Immature natural killer cell (primary cell): ENCODE data around the gene MISP3. TPM values are rescaled to one million over a fixed set of nuclear protein-coding genes. Genes with fewer than 3 reads are reported as not detected.

Source experiments
- DNase-seq, 3 donors: peaks; one replicate each; pipeline ENCODE4 v3.0.0; 2022; ENCODE audit warnings: mixed read lengths in 1 of 3
- H3K27ac Mint-ChIP-seq, 6 donors: one replicate each; pipeline ENCODE4 v1.8.0; 2020; ENCODE audit warnings: mixed read lengths in 6 of 6, mild to moderate bottlenecking in 5 of 6, inconsistent platforms in 4 of 6, moderate library complexity in 3 of 6
- H3K27me3 Mint-ChIP-seq, 3 donors: one replicate each; pipeline ENCODE4 v1.8.0; 2020 to 2021; ENCODE audit warnings: low read depth in 3 of 3, mild to moderate bottlenecking in 3 of 3, mixed read lengths in 3 of 3, moderate library complexity in 3 of 3, inconsistent platforms in 1 of 3
- H3K36me3 Mint-ChIP-seq, 3 donors: one replicate each; pipeline ENCODE4 v1.8.0; 2020; ENCODE audit warnings: mixed read lengths in 3 of 3, inconsistent platforms in 2 of 3, mild to moderate bottlenecking in 2 of 3
- H3K4me1 Mint-ChIP-seq, 2 donors: one replicate each; pipeline ENCODE4 v1.8.0; 2020; ENCODE audit warnings: inconsistent platforms in 2 of 2, mild to moderate bottlenecking in 2 of 2, mixed read lengths in 2 of 2, moderate library complexity in 1 of 2
- H3K4me3 Mint-ChIP-seq, 5 donors: one replicate each; pipeline ENCODE4 v1.8.0; 2020; ENCODE audit warnings: mild to moderate bottlenecking in 5 of 5, mixed read lengths in 5 of 5, inconsistent platforms in 3 of 5, moderate library complexity in 3 of 5
- H3K9me3 Mint-ChIP-seq, 6 donors: one replicate each; pipeline ENCODE4 v1.8.0; 2020; ENCODE audit warnings: mild to moderate bottlenecking in 6 of 6, mixed read lengths in 6 of 6, inconsistent platforms in 4 of 6, moderate library complexity in 3 of 6
- polyA plus RNA-seq, 3 donors: library from polyadenylated mRNA; unstranded; fragments of 300-500 nt; fragmentation: Illumina TruSeq; gene quantifications; one replicate each; pipeline ENCODE4 v1.2.3, GENCODE V29; 2021

Gene MISP3
- polyA plus RNA-seq, 3 donors from 2014 or later, result 0.62 to 2.9 (median 2.1) TPM

DNA sequence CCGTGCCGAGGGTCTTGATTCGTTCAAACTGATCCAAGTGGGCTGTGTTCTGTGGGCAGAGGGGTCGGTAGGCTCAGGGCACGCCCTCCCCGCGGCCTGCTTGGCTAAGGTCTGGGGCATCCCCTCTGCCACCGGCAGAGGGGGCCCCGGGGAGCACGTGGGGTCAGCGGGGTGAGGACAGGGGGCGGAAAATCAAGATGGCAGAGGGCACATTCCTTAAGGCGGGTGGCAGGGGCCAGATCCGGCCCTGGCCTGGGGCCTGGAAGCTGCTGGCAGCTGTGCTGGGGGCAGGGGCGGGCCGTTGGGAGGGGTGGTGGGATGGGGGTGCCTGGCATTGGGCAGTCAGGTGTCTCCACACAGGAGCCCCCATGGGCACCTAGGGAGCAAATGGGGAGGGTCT is 34.3 kb downstream of the MISP3 start:
- Mint-ChIP-seq H3K4me3 (no peak overlapping the region), H3K36me3 (peaks cover 0 to 8% (median 0%) of the 10 kb centered on the region in 3 donors), H3K4me1 (no peaks in the 10 kb centered on the region), H3K27me3 (no peaks in the 10 kb centered on the region), H3K9me3 (no peaks in the 10 kb centered on the region), H3K27ac (no peak overlapping the region)
- no peak for DNase-seq

DNA sequence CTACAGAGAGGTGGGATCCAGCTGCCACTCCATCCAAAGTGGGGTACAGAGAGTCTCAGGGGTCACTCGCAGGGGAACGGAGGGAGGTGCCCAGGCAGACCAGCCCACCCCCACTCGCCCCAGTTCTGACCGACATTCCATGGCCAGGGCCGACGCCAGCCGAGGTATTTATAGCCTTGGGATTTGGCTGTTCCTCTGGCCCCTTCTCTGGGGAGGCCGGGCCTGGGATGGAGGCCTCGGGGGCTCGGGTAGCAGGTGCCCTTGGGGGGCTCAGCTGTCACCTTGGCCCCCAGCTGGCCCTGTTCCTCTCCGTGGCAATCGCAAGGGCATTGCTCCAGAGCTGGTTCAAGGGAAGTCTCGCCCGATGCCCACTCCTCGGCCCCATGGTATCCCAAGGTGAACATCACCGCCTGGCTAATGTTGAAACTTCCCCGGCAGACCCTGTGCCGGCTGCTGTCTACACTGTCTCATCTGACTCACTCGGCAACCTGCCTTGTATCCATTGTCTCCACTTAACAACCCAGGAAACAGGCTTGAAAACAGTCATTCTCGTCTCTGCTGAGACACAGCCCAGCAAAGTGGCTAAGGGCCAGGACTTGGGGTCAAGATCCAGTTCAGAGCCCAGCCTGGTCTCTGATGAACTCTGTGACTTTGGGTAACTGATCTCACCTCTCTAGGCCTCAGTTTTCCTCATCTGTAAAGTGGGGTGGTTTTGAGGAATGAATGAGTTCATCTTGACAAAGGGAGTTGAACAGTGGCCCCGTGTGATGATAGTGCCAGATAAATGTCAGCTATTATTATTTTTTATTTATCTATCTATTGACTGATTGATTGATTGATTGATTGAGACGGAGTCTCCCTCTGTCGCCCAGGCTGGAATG is 35.2 kb downstream of the MISP3 start:
- H3K27me3 Mint-ChIP-seq, result no peaks in the 10 kb centered on the region
- no peak overlapping the region for H3K27ac Mint-ChIP-seq
- H3K4me3 Mint-ChIP-seq, result no peak overlapping the region
- H3K4me1 Mint-ChIP-seq, result peaks cover 0 to under 1% of the 10 kb centered on the region in 2 donors
- no peak for DNase-seq
- H3K36me3 Mint-ChIP-seq, result peaks cover 0 to 8% (median 0%) of the 10 kb centered on the region in 3 donors
- no peaks in the 10 kb centered on the region for H3K9me3 Mint-ChIP-seq

GRCh38 chr19:14110650-14111049 is 38.1 kb downstream of the MISP3 start:
- DNase-seq, result no peak
- H3K27me3 Mint-ChIP-seq, result peaks cover 0 to 2% (median 0%) of the 10 kb centered on the region in 3 donors
- peaks cover 3 to 9% of the 10 kb centered on the region in 2 donors for H3K4me1 Mint-ChIP-seq
- H3K27ac Mint-ChIP-seq, result peak overlapping the region in 1 of 6 donors; percentile 50
- H3K9me3 Mint-ChIP-seq, result peaks cover 0 to 1% (median 0%) of the 10 kb centered on the region in 6 donors
- H3K36me3 Mint-ChIP-seq, result peaks cover 0 to 3% (median 0%) of the 10 kb centered on the region in 3 donors
- no peak overlapping the region for H3K4me3 Mint-ChIP-seq

DNA sequence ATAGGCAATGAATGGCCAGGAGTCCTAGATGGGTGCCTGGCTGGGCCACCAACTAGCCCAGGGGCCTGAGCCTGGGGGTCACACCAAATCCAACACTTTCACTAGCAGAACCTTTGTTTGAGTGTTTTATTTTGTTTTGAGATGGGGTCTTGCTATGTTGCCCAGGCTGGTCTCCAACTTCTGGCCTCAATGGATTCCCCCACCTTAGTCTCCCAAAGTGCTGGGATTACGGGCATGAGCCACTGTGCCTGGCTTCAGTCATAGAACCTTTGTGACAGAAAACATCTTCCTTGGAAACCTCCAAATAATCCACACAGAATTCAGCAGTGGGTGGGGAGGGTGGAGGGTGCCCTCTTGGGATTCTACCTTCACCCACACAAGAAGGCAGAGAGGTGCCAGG is 38.9 kb downstream of the MISP3 start:
- DNase-seq, result no peak
- Mint-ChIP-seq H3K27me3 (peaks cover 0 to 2% (median 1%) of the 10 kb centered on the region in 3 donors), H3K9me3 (peaks cover 0 to 1% (median 0%) of the 10 kb centered on the region in 6 donors), H3K4me3 (no peak overlapping the region), H3K4me1 (peaks cover 12 to 15% of the 10 kb centered on the region in 2 donors), H3K27ac (no peak overlapping the region), H3K36me3 (no peaks in the 10 kb centered on the region)

DNA sequence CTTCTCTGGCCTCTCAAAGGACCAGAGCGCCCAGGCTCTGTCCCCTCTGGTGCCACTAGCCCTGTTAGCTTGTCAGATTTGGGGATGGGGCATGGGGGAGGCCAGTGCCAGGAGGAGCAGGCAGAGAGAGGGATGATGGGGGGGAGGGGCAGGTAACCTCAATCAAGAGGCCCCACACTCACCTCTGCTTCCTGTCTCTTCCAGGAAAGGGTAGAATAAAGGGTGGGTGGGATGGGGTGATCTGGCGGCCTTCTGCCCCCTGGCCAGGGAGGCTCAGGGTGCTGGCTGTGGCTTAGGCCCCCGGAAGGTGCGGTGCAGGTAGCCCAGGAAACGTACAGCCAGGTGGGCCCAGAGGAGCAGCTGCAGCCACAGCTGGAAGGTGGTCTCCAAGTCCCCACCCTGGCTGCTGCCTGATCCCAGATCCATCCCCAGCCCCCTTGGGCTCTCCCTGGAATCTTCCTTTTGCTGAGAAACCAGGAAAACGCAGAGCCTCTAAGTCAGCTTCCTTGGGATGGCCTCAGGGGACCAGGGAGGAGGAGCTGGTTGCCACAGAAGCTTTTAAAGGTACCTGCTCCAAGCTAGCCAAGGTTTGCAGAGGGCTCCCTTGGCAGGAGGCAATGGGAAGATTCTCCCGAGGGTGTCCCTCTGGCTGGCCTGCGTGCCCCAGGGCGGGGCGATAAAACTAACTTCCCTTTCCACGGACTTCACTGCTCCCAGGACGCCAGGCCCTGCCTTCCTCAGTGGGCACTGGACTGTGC is 39.6 kb downstream of the MISP3 start:
- H3K4me1 Mint-ChIP-seq, result peaks cover 17 to 21% of the 10 kb centered on the region in 2 donors
- peaks cover 0 to 2% (median 2%) of the 10 kb centered on the region in 3 donors for H3K27me3 Mint-ChIP-seq
- no peak overlapping the region for H3K27ac Mint-ChIP-seq
- H3K9me3 Mint-ChIP-seq, result peaks cover 0 to 1% (median 0%) of the 10 kb centered on the region in 6 donors
- H3K36me3 Mint-ChIP-seq, result no peaks in the 10 kb centered on the region
- DNase-seq, result no peak
- H3K4me3 Mint-ChIP-seq, result no peak overlapping the region

GRCh38 chr19:14112809-14113385 is 40.3 kb downstream of the MISP3 start:
- no peak for DNase-seq
- Mint-ChIP-seq H3K36me3 (no peaks in the 10 kb centered on the region), H3K4me3 (no peak overlapping the region), H3K27ac (no peak overlapping the region), H3K27me3 (peaks cover 3 to 6% (median 4%) of the 10 kb centered on the region in 3 donors), H3K9me3 (peaks cover 0 to 1% (median 0%) of the 10 kb centered on the region in 6 donors), H3K4me1 (peaks cover 17 to 23% of the 10 kb centered on the region in 2 donors)

DNA sequence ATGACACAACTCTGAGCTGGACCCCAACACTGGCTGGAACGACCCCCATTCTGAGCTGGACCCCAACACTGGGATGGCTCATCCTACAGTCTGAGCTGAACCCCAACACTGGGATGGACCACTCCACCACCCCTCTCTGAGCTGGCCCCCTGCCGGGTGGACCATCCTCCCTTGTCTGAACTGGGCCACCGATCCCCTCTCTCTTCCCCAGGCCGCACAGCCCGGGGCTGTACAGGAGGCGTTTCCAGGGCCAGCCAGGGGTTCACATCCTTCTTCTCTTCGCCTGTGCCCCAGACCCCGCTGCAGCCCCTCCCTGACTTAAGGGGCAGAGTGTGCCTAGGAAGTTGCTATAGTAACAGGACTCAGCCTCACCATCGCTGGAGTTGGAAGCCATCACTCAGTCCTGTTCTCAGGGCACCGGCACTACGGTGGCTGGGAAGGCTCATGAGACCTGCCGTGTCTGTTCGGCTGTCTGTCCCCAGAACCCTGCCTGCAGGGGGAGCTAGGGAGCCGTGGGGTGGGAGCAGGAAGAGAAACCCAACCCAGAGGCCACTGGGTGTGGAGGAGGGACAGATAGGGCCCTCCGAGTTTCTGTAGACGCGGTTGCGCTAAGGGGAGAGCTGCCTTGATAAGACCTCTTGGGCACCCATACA is 41.3 kb downstream of the MISP3 start:
- no peak overlapping the region for H3K4me3 Mint-ChIP-seq
- H3K36me3 Mint-ChIP-seq, result no peaks in the 10 kb centered on the region
- peak; percentile 21 to 32 (median 27) for DNase-seq
- peaks cover 0 to 1% (median 0%) of the 10 kb centered on the region in 6 donors for H3K9me3 Mint-ChIP-seq
- peak overlapping the region in 1 of 6 donors; percentile 40 for H3K27ac Mint-ChIP-seq
- peaks cover 23 to 28% of the 10 kb centered on the region in 2 donors for H3K4me1 Mint-ChIP-seq
- peaks cover 5 to 9% (median 7%) of the 10 kb centered on the region in 3 donors for H3K27me3 Mint-ChIP-seq

DNA sequence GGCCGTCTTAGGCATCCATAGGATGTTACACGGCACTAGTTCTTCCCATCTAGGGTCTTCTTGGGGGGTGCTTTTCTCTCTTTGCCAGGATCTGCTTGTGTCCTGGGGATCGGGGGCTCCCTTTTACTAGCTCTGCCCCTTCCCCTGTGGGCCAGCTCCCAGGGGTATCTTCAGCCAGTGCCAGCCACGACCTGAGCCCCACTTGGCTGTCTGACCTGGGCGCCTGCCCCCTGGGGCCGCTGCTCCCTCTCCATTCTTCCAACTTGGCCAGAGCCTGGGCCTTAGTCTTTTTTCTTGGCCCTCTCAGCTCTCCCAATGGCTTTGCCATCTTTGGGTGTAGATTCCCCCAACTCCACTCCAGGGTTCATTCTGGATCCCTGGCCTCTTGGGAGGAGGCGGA is 41.9 kb downstream of the MISP3 start:
- no peaks in the 10 kb centered on the region for H3K36me3 Mint-ChIP-seq
- H3K4me3 Mint-ChIP-seq, result no peak overlapping the region
- peaks cover 5 to 9% (median 7%) of the 10 kb centered on the region in 3 donors for H3K27me3 Mint-ChIP-seq
- no peak for DNase-seq
- peak overlapping the region in 1 of 6 donors; percentile 40 for H3K27ac Mint-ChIP-seq
- peaks cover 29 to 32% of the 10 kb centered on the region in 2 donors for H3K4me1 Mint-ChIP-seq
- peaks cover 0 to 1% (median 0%) of the 10 kb centered on the region in 6 donors for H3K9me3 Mint-ChIP-seq

GRCh38 chr19:14114854-14115253 is 42.3 kb downstream of the MISP3 start:
- peak overlapping the region in 2 of 5 donors; percentile 33 to 35 for H3K4me3 Mint-ChIP-seq
- peak; percentile 40 to 43 (median 42) for DNase-seq
- peaks cover 0 to 1% (median 0%) of the 10 kb centered on the region in 6 donors for H3K9me3 Mint-ChIP-seq
- H3K27ac Mint-ChIP-seq, result peak overlapping the region in 1 of 6 donors; percentile 40
- peaks cover 29 to 32% of the 10 kb centered on the region in 2 donors for H3K4me1 Mint-ChIP-seq
- peaks cover 5 to 9% (median 7%) of the 10 kb centered on the region in 3 donors for H3K27me3 Mint-ChIP-seq
- H3K36me3 Mint-ChIP-seq, result no peaks in the 10 kb centered on the region

DNA sequence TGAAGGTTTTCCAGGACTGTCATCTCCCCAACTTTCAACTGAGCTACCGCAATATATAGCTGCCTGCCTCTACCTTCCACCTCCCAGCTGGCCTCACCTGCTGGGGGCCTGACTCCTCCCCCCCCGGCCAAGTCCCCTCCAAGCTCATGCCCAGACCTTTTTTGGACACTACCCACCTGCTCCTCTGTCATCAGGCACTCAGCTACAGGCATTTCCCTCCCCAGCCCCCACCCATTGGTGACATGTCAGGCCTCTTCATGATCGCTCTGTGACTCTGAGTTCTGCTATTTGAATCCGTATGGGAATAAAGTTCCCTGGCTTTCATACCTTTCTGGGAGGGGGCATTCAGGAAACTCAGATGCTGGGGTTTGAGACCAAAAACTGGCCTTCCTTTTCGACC is 43.2 kb downstream of the MISP3 start:
- Mint-ChIP-seq H3K27ac (peak overlapping the region in 3 of 6 donors; percentile 24 to 77 (median 34)), H3K4me3 (peak overlapping the region; percentile 74 to 92 (median 88)), H3K27me3 (peaks cover 5 to 9% (median 7%) of the 10 kb centered on the region in 3 donors), H3K36me3 (no peaks in the 10 kb centered on the region), H3K4me1 (peaks cover 29 to 32% of the 10 kb centered on the region in 2 donors), H3K9me3 (peaks cover 0 to 1% (median 0%) of the 10 kb centered on the region in 6 donors)
- DNase-seq, result no peak

DNA sequence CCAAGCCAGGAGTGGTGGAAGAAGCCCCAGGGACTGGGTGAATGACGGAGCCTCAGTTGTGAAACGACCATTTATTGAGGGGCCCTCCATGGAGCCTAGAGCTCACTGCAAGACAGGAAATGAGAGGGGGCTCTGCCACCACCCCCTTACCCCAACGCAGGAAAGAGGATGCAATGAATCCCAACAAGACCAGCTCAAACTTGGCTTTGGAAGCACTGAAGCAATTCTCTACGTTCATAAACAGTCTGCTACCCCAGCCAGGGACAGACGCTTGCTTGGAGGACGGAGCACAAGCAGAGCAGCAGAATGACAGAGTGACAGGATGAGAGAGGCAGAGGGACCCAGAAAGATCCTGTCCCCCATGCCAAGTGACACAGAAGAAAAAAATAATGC is 43.9 kb downstream of the MISP3 start:
- peak overlapping the region; percentile 74 to 92 (median 88) for H3K4me3 Mint-ChIP-seq
- H3K9me3 Mint-ChIP-seq, result peaks cover 0 to 1% (median 0%) of the 10 kb centered on the region in 6 donors
- H3K4me1 Mint-ChIP-seq, result peaks cover 29 to 32% of the 10 kb centered on the region in 2 donors
- DNase-seq, result no peak
- H3K36me3 Mint-ChIP-seq, result no peaks in the 10 kb centered on the region
- H3K27ac Mint-ChIP-seq, result peak overlapping the region; percentile 22 to 91 (median 78)
- peaks cover 5 to 9% (median 7%) of the 10 kb centered on the region in 3 donors for H3K27me3 Mint-ChIP-seq

GRCh38 chr19:14116918-14117578 is 44.5 kb downstream of the MISP3 start:
- Mint-ChIP-seq H3K4me1 (peaks cover 29 to 32% of the 10 kb centered on the region in 2 donors), H3K27me3 (peaks cover 5 to 9% (median 7%) of the 10 kb centered on the region in 3 donors), H3K9me3 (peaks cover 0 to 1% (median 0%) of the 10 kb centered on the region in 6 donors), H3K4me3 (peak overlapping the region; percentile 74 to 92 (median 88)), H3K27ac (peak overlapping the region in 5 of 6 donors; percentile 77 to 91 (median 84)), H3K36me3 (no peaks in the 10 kb centered on the region)
- peak in 1 of 3 donors; percentile 14 for DNase-seq
